ENCODE results near the gene AFF3. TPM values are rescaled to one million over a fixed set of nuclear protein-coding genes. Genes with fewer than 3 reads are reported as not detected.

Gene AFF3
- polyA plus RNA-seq, 1 donor (not counting 4 experiments of a cell fraction or from before 2014, with no cell fraction given): not detected

DNA sequence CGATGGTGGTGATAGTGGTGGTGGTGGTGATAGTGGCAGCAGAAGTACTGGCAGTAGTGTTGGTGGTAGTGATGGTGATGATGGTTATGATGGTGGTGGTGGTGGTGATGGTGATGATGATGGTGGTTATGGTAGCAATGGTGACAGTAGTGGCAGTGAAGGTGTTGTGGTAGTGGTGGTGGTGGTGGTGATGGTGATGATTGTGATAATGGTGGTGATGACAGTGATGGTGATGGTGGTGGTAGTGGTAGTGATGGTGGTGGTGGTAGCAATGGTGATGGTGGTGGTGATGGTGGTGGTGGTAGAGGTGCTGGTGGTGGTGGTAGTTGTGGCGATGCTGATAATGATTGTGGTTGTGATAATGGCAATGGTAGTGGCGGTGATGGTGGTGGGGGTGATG, 126.5 kb downstream of the AFF3 start:
- H4K20me1 ChIP-seq (ENCODE audit: control insufficient read depth, extremely low read depth, insufficient read depth, low read length): no peaks in the 10 kb centered on the region
- dilution Hi-C loops (cut with MboI; ENCODE audit: extremely low pct_ligation_motif_present, low sequenced_read_pairs): no loop called here
- H3K36me3 ChIP-seq (ENCODE audit: control insufficient read depth in 2 of 2, extremely low read depth in 1 of 2, insufficient read depth in 2 of 2, low read length in 2 of 2): no peaks in the 10 kb centered on the region
- no peak overlapping the region for H3K9ac ChIP-seq (ENCODE audit: control insufficient read depth, extremely low read depth, insufficient read depth, low read length)
- no peaks in the 10 kb centered on the region for H3K4me1 ChIP-seq (ENCODE audit: control insufficient read depth, extremely low read depth, insufficient read depth, low read length)
- no peaks in the 10 kb centered on the region for H3K9me1 ChIP-seq (ENCODE audit: control insufficient read depth, extremely low read depth, insufficient read depth, low read length)
- no peak overlapping the region for H3K27ac ChIP-seq (ENCODE audit: control insufficient read depth, insufficient read depth, low read length)
- no peak overlapping the region for H3K4me2 ChIP-seq (ENCODE audit: control insufficient read depth, extremely low read depth, insufficient read depth, low read depth, low read length)
- no peak overlapping the region for H3K4me3 ChIP-seq (ENCODE audit: control insufficient read depth in 2 of 3, extremely low read depth in 1 of 3, insufficient read depth in 2 of 3, low read depth in 1 of 3, low read length in 3 of 3)
- DNase-seq (ENCODE audit: low read depth, low spot score) (no peak), FAIRE-seq (no peak)
- H3K79me2 ChIP-seq (ENCODE audit: control insufficient read depth, insufficient read depth, low read length): no peaks in the 10 kb centered on the region
- peaks cover 5% of the 10 kb centered on the region for H3K9me3 ChIP-seq (ENCODE audit: control insufficient read depth, low read depth, low read length)
- TF ChIP-seq EZH2 (IDR thresholded peaks at IDR 0.05; ENCODE audit: low read length): no peak
- TF ChIP-seq, protein P1, sequence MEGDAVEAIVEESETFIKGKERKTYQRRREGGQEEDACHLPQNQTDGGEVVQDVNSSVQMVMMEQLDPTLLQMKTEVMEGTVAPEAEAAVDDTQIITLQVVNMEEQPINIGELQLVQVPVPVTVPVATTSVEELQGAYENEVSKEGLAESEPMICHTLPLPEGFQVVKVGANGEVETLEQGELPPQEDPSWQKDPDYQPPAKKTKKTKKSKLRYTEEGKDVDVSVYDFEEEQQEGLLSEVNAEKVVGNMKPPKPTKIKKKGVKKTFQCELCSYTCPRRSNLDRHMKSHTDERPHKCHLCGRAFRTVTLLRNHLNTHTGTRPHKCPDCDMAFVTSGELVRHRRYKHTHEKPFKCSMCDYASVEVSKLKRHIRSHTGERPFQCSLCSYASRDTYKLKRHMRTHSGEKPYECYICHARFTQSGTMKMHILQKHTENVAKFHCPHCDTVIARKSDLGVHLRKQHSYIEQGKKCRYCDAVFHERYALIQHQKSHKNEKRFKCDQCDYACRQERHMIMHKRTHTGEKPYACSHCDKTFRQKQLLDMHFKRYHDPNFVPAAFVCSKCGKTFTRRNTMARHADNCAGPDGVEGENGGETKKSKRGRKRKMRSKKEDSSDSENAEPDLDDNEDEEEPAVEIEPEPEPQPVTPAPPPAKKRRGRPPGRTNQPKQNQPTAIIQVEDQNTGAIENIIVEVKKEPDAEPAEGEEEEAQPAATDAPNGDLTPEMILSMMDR (optimal IDR thresholded peaks at IDR 0.05 in 1 of 3, IDR thresholded peaks at IDR 0.05 in 1 of 3, conservative IDR thresholded peaks at IDR 0.05 in 1 of 3; ENCODE audit: extremely low read depth in 1 of 3, insufficient read depth in 2 of 3, low read length in 3 of 3): no peak
- H2AFZ ChIP-seq (ENCODE audit: control insufficient read depth, low read length): no peak overlapping the region
- H3K27me3 ChIP-seq (ENCODE audit: control insufficient read depth, extremely low read depth, insufficient read depth, low read length): no peaks in the 10 kb centered on the region

DNA sequence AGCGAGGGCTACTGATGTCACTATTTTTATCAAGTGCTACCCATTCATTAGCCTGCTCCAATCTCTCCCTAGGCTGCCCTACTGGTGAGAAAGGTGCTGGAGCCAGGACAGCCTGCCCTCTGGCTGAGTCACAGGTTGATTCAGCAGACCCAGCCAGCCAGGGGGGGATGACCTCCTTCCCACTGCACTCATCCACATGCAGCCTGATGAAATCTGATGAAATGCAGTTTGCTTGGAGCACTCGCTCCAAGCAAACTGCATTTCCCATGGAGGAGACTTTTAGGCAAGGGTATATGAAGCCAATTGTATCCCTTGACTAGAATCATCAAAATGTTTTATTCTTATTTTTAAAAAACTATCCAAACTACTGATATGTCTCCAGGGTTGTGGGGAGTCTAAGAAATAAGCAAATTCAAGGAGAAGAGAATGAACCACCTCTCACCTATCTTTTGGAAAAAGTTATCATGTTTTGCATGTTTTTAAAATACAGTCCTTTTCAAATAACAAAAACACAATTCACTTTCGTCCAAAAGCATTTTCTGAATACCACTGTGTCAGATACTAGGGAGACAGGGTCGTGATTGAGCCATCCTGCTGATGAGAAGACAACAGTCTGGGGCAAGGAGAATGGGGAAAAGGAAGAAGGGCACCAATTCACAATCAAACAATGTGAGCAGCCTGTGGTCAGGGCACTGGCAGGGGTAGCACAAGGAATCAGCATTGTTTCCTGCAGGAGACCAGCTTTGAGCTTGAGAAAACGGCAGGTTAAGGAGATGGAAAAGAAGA, 128.3 kb downstream of the AFF3 start:
- dilution Hi-C loops (cut with MboI; ENCODE audit: extremely low pct_ligation_motif_present, low sequenced_read_pairs): no loop called here
- Histone ChIP-seq H3K36me3 (ENCODE audit: control insufficient read depth in 2 of 2, extremely low read depth in 1 of 2, insufficient read depth in 2 of 2, low read length in 2 of 2) (no peaks in the 10 kb centered on the region), H3K9ac (ENCODE audit: control insufficient read depth, extremely low read depth, insufficient read depth, low read length) (no peak overlapping the region), H3K4me3 (ENCODE audit: control insufficient read depth in 2 of 3, extremely low read depth in 1 of 3, insufficient read depth in 2 of 3, low read depth in 1 of 3, low read length in 3 of 3) (no peak overlapping the region), H3K79me2 (ENCODE audit: control insufficient read depth, insufficient read depth, low read length) (no peaks in the 10 kb centered on the region), H3K9me1 (ENCODE audit: control insufficient read depth, extremely low read depth, insufficient read depth, low read length) (no peaks in the 10 kb centered on the region), H4K20me1 (ENCODE audit: control insufficient read depth, extremely low read depth, insufficient read depth, low read length) (no peaks in the 10 kb centered on the region), H3K9me3 (ENCODE audit: control insufficient read depth, low read depth, low read length) (peaks cover 5% of the 10 kb centered on the region), H3K27me3 (ENCODE audit: control insufficient read depth, extremely low read depth, insufficient read depth, low read length) (no peaks in the 10 kb centered on the region), H3K4me1 (ENCODE audit: control insufficient read depth, extremely low read depth, insufficient read depth, low read length) (no peaks in the 10 kb centered on the region), H2AFZ (ENCODE audit: control insufficient read depth, low read length) (no peak overlapping the region), H3K27ac (ENCODE audit: control insufficient read depth, insufficient read depth, low read length) (no peak overlapping the region), H3K4me2 (ENCODE audit: control insufficient read depth, extremely low read depth, insufficient read depth, low read depth, low read length) (no peak overlapping the region)
- DNase-seq (ENCODE audit: low read depth, low spot score) (no peak), FAIRE-seq (no peak)
- TF ChIP-seq, protein P1 (optimal IDR thresholded peaks at IDR 0.05 in 1 of 3, IDR thresholded peaks at IDR 0.05 in 1 of 3, conservative IDR thresholded peaks at IDR 0.05 in 1 of 3; ENCODE audit: extremely low read depth in 1 of 3, insufficient read depth in 2 of 3, low read length in 3 of 3): no peak
- no peak for TF ChIP-seq EZH2 (IDR thresholded peaks at IDR 0.05; ENCODE audit: low read length)

Data from keratinocyte (primary cell).